SKM-1 treated with dmso at 0.1 percent for 144 hours (cell line): ENCODE data around the gene CTXN3.

ENCODE experiments used
- DNase-seq: peaks from one replicate; lab custom pipeline; 2025; ENCODE audit not compliant: unreplicated experiment; lab: John Stamatoyannopoulos, UW

CTXN3 gene

GRCh38 chr5:127696683-127697082, 47.8 kb downstream of the CTXN3 start:
- no peak for DNase-seq

- no peak for DNase-seq
Observed at GRCh38 chr5:127697894-127698600, 49.2 kb downstream of the CTXN3 start.

GRCh38 chr5:127699416-127699815, 50.5 kb downstream of the CTXN3 start:
- no peak for DNase-seq

GRCh38 chr5:127700237-127700766, 51.4 kb downstream of the CTXN3 start:
- DNase-seq: no peak

GRCh38 chr5:127702434-127702833, 53.6 kb downstream of the CTXN3 start:
- no peak for DNase-seq

GRCh38 chr5:127702926-127703561, 54.2 kb downstream of the CTXN3 start, which contains the start of gene CCDC192:
TSS of gene CCDC192 (plus strand) at chr5:127703391. CDS start at chr5:127703446, 55 bp downstream.
- DNase-seq: no peak

- DNase-seq: peak; percentile 5
Observed at GRCh38 chr5:127705120-127705892, 56.4 kb downstream of the CTXN3 start.

GRCh38 chr5:127706691-127707090, 57.8 kb downstream of the CTXN3 start:
- no peak for DNase-seq

GRCh38 chr5:127707209-127707608, 58.3 kb downstream of the CTXN3 start:
- no peak for DNase-seq
